ENCODE results near the gene KCNAB1. TPM values are rescaled to one million over a fixed set of nuclear protein-coding genes. Genes with fewer than 3 reads are reported as not detected.

The KCNAB1 gene
- total RNA-seq, 1 experiment from 2014 or later = 1.0 TPM

DNA sequence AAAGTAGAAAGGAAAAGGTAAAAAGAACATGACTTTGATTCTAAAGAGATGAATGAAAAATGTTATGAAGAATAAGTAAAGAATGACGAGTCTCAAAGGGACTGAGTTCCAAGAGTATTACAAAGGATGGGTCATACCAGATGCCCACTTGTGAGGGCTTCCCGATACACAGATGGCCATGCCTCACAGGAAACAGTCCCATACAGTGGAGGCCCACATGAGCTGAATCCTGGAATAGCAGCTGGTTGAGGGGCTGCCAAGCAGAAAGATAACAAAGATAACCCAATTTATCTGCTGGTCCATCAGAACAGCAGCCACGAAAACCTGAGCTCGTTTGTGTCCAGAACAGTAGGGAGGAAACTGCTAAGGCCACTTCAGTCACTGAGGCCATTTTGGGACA is 430.9 kb downstream of the KCNAB1 start (continued):
- TF ChIP-seq SMAD4 (CRISPR knock-in tag; IDR thresholded peaks at IDR 0.05) (no peak), CREM (CRISPR knock-in tag; IDR thresholded peaks at IDR 0.05) (no peak), JAZF1 (CRISPR knock-in tag; IDR thresholded peaks at IDR 0.05) (no peak), OVOL2 (CRISPR knock-in tag; IDR thresholded peaks at IDR 0.05; ENCODE audit: borderline replicate concordance) (no peak), TEAD1 (CRISPR knock-in tag; IDR thresholded peaks at IDR 0.05) (no peak), ZBTB21 (CRISPR knock-in tag; IDR thresholded peaks at IDR 0.05; ENCODE audit: borderline replicate concordance) (no peak), ZNF121 (CRISPR knock-in tag; IDR thresholded peaks at IDR 0.05) (no peak), SOX15 (CRISPR knock-in tag; IDR thresholded peaks at IDR 0.05) (no peak), NFYB (CRISPR knock-in tag; conservative IDR thresholded peaks at IDR 0.05; ENCODE audit: low read depth) (no peak)

DNA sequence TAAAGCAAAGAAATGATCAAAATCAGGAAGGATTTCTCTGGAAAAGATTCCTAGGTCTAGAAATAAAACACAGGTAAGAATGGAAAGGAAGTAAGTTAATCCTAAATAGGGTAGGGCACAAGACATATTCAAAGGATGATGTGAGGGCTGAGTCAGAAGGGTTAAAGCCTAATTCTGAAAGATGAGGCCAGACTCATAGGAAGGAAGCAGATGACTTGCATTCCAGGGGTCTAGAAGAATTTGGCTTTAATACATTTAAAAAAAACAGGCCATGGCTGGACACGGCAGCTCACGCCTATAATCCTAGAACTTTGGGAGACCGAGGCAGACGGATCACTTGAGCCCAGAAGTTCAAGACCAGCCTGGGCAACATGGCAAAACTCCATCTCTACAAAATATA is 431.4 kb downstream of the KCNAB1 start:
- Mint-ChIP-seq H3K27me3 (ENCODE audit: low read depth) (no peaks in the 10 kb centered on the region), H3K27ac (no peak overlapping the region), H3K4me3 (no peak overlapping the region), H3K36me3 (peaks cover 61% of the 10 kb centered on the region), H3K9me3 (no peaks in the 10 kb centered on the region), H3K4me1 (peaks cover 20% of the 10 kb centered on the region)
- CTCF ChIA-PET = interaction anchor here (0.6 kb wide), 1 partner anchor 122 kb away, joined by 3 read pairs; no protein-coding TSS in a partner anchor
- no peak for TF ChIP-seq NR2C2 (CRISPR knock-in tag; IDR thresholded peaks at IDR 0.05)
- TF ChIP-seq CBFB (CRISPR knock-in tag; IDR thresholded peaks at IDR 0.05; ENCODE audit: low read depth) = no peak
- TF ChIP-seq, protein P1, sequence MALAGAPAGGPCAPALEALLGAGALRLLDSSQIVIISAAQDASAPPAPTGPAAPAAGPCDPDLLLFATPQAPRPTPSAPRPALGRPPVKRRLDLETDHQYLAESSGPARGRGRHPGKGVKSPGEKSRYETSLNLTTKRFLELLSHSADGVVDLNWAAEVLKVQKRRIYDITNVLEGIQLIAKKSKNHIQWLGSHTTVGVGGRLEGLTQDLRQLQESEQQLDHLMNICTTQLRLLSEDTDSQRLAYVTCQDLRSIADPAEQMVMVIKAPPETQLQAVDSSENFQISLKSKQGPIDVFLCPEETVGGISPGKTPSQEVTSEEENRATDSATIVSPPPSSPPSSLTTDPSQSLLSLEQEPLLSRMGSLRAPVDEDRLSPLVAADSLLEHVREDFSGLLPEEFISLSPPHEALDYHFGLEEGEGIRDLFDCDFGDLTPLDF (CRISPR knock-in tag; IDR thresholded peaks at IDR 0.05) = no peak
- TF ChIP-seq ZNF121 (CRISPR knock-in tag; IDR thresholded peaks at IDR 0.05) = no peak
- TF ChIP-seq, protein P2, sequence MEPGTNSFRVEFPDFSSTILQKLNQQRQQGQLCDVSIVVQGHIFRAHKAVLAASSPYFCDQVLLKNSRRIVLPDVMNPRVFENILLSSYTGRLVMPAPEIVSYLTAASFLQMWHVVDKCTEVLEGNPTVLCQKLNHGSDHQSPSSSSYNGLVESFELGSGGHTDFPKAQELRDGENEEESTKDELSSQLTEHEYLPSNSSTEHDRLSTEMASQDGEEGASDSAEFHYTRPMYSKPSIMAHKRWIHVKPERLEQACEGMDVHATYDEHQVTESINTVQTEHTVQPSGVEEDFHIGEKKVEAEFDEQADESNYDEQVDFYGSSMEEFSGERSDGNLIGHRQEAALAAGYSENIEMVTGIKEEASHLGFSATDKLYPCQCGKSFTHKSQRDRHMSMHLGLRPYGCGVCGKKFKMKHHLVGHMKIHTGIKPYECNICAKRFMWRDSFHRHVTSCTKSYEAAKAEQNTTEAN (CRISPR knock-in tag; IDR thresholded peaks at IDR 0.05) = no peak
- TF ChIP-seq, protein P3, sequence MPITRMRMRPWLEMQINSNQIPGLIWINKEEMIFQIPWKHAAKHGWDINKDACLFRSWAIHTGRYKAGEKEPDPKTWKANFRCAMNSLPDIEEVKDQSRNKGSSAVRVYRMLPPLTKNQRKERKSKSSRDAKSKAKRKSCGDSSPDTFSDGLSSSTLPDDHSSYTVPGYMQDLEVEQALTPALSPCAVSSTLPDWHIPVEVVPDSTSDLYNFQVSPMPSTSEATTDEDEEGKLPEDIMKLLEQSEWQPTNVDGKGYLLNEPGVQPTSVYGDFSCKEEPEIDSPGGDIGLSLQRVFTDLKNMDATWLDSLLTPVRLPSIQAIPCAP (CRISPR knock-in tag; IDR thresholded peaks at IDR 0.05) = no peak
- TF ChIP-seq, protein P4, sequence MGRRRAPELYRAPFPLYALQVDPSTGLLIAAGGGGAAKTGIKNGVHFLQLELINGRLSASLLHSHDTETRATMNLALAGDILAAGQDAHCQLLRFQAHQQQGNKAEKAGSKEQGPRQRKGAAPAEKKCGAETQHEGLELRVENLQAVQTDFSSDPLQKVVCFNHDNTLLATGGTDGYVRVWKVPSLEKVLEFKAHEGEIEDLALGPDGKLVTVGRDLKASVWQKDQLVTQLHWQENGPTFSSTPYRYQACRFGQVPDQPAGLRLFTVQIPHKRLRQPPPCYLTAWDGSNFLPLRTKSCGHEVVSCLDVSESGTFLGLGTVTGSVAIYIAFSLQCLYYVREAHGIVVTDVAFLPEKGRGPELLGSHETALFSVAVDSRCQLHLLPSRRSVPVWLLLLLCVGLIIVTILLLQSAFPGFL (CRISPR knock-in tag; IDR thresholded peaks at IDR 0.05; ENCODE audit: borderline replicate concordance) = no peak
- TF ChIP-seq ESRRA (CRISPR knock-in tag; IDR thresholded peaks at IDR 0.05; ENCODE audit: borderline replicate concordance) = no peak
- TF ChIP-seq, protein P5, sequence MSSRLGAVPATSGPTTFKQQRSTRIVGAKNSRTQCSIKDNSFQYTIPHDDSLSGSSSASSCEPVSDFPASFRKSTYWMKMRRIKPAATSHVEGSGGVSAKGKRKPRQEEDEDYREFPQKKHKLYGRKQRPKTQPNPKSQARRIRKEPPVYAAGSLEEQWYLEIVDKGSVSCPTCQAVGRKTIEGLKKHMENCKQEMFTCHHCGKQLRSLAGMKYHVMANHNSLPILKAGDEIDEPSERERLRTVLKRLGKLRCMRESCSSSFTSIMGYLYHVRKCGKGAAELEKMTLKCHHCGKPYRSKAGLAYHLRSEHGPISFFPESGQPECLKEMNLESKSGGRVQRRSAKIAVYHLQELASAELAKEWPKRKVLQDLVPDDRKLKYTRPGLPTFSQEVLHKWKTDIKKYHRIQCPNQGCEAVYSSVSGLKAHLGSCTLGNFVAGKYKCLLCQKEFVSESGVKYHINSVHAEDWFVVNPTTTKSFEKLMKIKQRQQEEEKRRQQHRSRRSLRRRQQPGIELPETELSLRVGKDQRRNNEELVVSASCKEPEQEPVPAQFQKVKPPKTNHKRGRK (CRISPR knock-in tag; IDR thresholded peaks at IDR 0.05; ENCODE audit: borderline replicate concordance) = no peak
- no peak for TF ChIP-seq KAT7 (CRISPR knock-in tag; IDR thresholded peaks at IDR 0.05; ENCODE audit: borderline replicate concordance)
- no peak for TF ChIP-seq ATF1 (CRISPR knock-in tag; IDR thresholded peaks at IDR 0.05)
- no peak for TF ChIP-seq ZNF317 (CRISPR knock-in tag; IDR thresholded peaks at IDR 0.05; ENCODE audit: borderline replicate concordance, low read depth)
- ATAC-seq (no peak), DNase-seq (ENCODE audit: low spot score) (no peak)
- POLR2A ChIA-PET = no interaction called here

Measured in WTC11 (cell line).